GM19395 (cell line): ENCODE data around the gene ITGA1.
A peak's percentile ranks its signal among the peaks of the same experiment; 100 is the strongest.

Experiments
- ATAC-seq: cut with Tn5 transposase; IDR thresholded peaks from one replicate; pipeline ENCODE4 v1.9.1; 2021; ENCODE audit warnings: mild to moderate bottlenecking, moderate library complexity; ENCODE audit not compliant: unreplicated experiment

The ITGA1 gene

GRCh38 chr5:52893863-52894262 is 106.1 kb downstream of the ITGA1 start:
- ATAC-seq = no peak

- ATAC-seq = no peak
Measured at GRCh38 chr5:52894451-52894850, 106.7 kb downstream of the ITGA1 start.

GRCh38 chr5:52895075-52895474 is 107.4 kb downstream of the ITGA1 start:
- ATAC-seq = no peak

GRCh38 chr5:52895572-52896413 is 108.1 kb downstream of the ITGA1 start:
- no peak for ATAC-seq

GRCh38 chr5:52896534-52897237 is 109.0 kb downstream of the ITGA1 start:
- ATAC-seq = no peak

- no peak for ATAC-seq
Measured at GRCh38 chr5:52897238-52897614, 109.5 kb downstream of the ITGA1 start.

GRCh38 chr5:52898961-52899680 is 111.4 kb downstream of the ITGA1 start:
- ATAC-seq = no peak

- ATAC-seq = no peak
Measured at GRCh38 chr5:52903142-52903541, 115.4 kb downstream of the ITGA1 start.

GRCh38 chr5:52906343-52906742 is 118.6 kb downstream of the ITGA1 start:
- no peak for ATAC-seq

GRCh38 chr5:52906845-52907244 is 119.1 kb downstream of the ITGA1 start:
- no peak for ATAC-seq

GRCh38 chr5:52909192-52909591 is 121.5 kb downstream of the ITGA1 start:
- ATAC-seq = no peak

- no peak for ATAC-seq
Measured at GRCh38 chr5:52910071-52910470, 122.4 kb downstream of the ITGA1 start.

- peak; percentile 100 for ATAC-seq
Measured at GRCh38 chr5:52915176-52915875, 127.6 kb downstream of the ITGA1 start.

- no peak for ATAC-seq
Measured at GRCh38 chr5:52920929-52921328, 133.2 kb downstream of the ITGA1 start.

- no peak for ATAC-seq
Measured at GRCh38 chr5:52922384-52922783, 134.7 kb downstream of the ITGA1 start.

- no peak for ATAC-seq
Measured at GRCh38 chr5:52924456-52924855, 136.7 kb downstream of the ITGA1 start.

- ATAC-seq = no peak
Measured at GRCh38 chr5:52925001-52925400, 137.3 kb downstream of the ITGA1 start.

GRCh38 chr5:52928689-52929088 is 141.0 kb downstream of the ITGA1 start:
- no peak for ATAC-seq

- no peak for ATAC-seq
Measured at GRCh38 chr5:52938226-52938625, 150.5 kb downstream of the ITGA1 start.

GRCh38 chr5:52943285-52943684 is 155.6 kb downstream of the ITGA1 start:
- no peak for ATAC-seq

GRCh38 chr5:52943808-52944207 is 156.1 kb downstream of the ITGA1 start:
- no peak for ATAC-seq
